Measurements from ENCODE around the gene TAT. TPM values are rescaled to one million over a fixed set of nuclear protein-coding genes. Genes with fewer than 3 reads are reported as not detected.
"Not testable (repeated sequence)": the region's sequence is repeated elsewhere in the genome, so short reads cannot be mapped to it uniquely, and the experiment has no call there.

The TAT gene
- polyA plus RNA-seq (ENCODE audit: insufficient read depth in 1 of 5, insufficient read length in 5 of 5, low replicate concordance in 1 of 5): under 1 TPM; 0.04 to 0.17 (median 0.12) TPM
- long read RNA-seq, donor 1: 0 reads
- long read RNA-seq, donor 2: 0 reads
- long read RNA-seq, donor 3: 0 reads
- long read RNA-seq, donor 4: 0 reads
- long read RNA-seq, donor 5: 0 reads
- long read RNA-seq, donor 6: 0 reads
- long read RNA-seq, donor 7: 0 reads
- long read RNA-seq, donor 8: 0 reads

DNA sequence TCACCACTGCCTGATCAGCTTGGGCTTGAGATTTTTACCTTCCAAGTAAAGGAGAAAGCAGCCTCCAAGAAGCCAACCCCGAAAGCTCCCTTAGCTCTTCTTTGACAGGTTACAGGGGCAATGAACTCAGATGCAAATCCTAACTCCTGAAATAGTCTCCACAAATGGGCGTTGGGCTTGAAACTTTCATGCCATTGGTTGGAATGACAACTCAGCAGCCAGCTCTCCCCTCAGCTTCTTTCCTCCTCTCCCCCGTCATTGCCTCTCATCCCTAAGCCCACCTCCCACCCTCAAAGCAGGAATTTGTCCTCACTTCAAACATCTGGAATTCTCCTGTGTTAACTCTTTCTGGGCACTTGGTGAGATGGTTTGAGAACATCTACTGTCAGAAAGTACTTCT lies at the start of gene TAT:
TSS of gene TAT (minus strand) at position 122 of the 400 bp plus-strand sequence. CDS start 677 bp downstream, outside the sequence.
- no peak for DNase-seq

DNA sequence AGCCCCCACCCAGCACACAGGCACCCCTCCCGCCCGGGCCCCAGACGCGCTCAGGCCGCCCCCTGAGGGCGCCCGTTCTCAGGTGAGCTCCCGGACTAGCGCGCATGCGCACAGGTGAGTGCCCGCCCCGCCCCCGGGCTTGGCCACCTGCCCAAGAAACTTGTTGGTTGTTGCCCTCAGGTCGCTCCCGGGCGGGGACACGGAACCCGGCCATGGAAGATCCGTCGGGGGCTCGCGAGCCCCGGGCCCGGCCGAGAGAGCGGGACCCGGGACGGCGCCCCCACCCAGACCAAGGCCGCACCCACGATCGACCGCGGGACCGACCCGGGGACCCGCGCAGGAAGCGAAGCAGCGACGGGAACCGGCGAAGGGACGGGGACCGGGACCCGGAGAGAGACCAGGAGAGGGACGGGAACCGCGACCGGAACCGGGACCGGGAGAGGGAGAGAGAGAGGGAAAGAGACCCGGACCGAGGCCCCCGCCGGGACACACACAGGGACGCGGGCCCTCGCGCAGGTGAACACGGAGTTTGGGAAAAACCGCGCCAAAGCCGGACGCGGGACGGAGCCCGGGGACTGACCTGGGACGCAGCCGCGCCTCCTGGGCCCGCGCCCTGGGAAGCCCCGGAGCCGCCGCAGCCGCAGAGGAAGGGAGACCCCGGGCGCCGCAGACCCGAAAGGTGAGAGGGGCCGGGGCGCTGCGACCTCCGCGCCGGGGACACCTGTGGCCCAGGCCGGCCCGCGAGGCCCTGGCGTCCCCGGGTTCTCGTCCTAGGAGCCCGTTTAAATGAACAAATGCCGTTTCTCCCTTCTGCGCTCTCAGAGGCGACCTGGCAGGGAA lies 49.3 kb upstream of the TAT start, which contains the start of gene MARVELD3:
TSS of gene MARVELD3 (plus strand) at position 167 of the 840 bp plus-strand sequence. CDS start at position 213, 46 bp downstream.
- peak; percentile 60 to 66 for DNase-seq

DNA sequence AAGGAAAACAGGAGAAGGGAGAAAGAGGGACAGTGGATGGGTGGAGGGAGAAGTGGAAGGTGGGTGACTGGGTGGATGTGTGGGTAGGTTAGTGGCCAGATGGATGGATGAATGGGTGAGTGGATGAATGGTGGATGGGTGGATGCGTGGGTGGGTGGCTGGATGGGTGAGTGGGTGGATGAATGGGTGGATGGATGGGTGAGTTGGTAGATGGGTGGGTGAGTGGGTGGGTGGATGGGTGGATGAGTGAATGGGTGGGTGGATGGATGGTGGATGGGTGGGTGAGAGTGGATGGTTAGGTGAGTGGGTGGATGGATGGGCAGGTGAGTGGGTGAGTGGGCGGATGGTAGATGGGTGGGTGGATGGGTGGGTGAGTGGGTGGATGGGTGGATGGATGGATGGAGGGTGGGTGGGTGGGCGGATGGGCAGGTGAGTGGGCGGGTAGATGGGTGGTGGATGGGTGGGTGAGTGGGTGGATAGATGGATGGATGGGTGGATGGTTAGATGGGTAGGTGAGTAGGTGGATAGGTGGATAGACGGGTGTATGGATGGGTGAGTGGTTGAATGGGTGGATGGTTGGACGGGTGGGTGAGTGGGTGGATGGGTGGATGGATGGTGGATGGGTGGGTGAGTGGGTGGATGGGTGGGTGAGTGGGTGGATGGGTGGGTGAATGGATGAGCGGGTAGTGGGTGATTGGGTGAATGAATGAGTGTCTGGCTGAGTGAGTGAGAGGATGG lies 48.4 kb upstream of the TAT start:
- DNase-seq: no peak

DNA sequence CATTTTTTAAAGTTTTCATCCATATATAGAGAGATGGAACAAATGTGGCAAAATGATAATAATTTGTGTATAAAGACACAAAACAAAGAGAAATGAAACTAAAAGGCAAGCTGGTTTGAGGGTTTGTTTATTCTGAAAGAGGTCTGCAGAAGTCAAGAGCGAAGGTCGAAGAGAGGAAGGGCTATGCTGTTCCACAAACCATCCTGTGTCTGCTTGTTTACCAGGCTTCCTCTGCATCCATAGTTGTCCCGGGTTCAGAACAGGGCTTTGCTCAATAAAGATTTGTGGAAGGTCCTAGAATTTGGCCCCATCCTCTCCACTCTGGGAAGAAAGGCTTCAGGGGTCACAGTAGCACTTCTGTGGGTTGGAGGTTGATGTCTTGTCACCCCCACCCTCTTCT lies 46.7 kb upstream of the TAT start:
- DNase-seq: no peak

DNA sequence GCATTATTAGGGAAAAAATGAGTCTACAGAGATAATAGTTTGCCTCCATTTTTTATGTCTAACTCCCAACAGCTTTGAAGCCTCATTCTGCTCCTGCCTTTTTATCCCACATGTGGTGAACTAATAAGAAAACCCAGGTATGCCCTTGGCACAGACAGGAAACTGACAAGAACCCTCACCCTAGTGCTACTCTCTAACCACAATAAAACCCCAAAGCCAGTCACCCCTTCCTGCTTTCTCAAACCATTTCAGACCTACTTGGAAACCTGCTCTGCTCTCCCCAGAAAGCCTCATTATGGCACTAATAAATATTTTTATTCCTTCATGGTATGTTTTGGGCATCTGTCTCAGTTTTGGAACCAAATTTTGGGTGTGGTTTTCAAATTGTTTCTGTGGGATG lies 45.2 kb upstream of the TAT start:
- DNase-seq: no peak

DNA sequence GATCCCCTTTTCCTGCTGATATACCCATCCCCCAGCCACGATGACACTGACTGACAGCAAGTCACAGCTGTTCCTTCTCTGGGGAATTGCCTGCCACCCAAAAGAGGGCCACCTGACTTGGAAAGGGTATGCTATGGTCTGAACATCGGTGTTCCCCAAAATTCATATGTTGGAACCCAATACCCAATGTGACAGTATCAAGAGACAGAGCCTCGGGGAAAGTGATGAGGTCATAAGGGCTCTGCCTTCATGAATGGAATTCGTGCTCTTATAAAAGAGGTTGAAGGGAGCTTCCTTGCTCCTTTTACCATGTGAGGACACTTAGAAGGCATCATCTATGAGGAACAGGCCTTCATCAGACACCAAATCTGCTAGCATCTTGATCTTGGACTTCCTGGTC lies 41.5 kb upstream of the TAT start:
- DNase-seq: no peak

DNA sequence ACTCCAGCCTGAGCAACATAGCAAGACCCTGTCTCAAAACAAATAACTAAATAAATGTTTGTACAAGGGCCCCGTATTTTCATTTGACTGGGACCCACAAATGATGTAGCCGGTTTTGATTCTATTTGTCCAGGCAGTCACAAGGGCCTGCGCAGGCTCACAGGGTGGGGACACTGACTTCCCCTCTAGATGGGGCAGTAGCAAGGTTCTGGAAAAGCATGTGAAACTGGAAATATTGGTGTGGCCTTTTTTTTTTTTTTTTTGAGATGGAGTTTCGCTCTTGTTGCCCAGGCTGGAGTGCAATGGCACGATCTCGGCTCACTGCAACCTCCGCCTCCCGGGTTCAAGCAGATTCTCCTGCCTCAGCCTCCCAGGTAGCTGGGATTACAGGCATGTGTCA lies 38.1 kb upstream of the TAT start:
- DNase-seq: not testable (repeated sequence)

DNA sequence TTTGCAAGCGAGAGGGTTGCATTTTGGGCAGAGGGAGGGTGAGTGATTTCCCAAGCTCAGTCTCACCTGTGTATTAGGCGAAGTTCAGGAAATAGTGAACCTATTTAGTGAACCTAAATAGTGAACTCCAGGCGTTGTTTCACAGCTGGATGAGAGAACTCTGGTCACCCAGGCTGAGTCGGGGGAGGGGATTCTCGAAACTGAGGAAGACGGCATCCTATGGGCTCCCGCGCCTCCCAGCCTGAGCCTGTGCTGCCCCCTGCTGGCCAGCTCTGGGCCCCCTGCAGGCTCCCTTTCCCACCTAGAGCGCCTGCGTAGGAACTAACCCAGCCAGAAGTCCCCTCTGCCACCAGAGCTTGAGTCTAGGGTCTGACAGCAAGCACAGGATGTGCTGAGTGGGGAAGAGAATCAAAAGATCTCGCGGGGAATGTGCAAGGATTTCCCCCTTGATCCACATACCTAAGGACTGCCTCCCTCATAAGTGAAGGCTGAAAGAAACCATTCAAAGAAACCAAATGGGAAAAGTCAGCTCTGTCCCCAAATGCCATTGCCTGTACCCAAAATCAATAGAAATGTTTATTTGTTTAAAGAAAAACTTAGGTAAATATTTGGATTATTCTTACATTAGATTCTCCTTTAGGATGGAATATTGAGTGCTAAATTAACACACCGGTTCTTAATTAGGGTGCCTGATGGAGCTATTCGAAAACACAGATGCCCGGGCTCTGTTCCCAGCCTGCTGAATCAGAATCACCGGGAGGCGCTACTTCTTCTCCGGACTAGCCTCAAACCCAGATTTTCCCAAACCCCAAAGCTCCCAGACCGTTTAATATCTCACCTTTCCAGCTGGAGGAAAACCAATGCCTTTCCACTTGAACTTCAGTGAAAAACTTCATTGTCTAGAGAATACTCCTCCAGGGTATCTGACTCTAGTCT lies 34.3 kb upstream of the TAT start:
- peak; percentile 35 to 44 for DNase-seq

DNA sequence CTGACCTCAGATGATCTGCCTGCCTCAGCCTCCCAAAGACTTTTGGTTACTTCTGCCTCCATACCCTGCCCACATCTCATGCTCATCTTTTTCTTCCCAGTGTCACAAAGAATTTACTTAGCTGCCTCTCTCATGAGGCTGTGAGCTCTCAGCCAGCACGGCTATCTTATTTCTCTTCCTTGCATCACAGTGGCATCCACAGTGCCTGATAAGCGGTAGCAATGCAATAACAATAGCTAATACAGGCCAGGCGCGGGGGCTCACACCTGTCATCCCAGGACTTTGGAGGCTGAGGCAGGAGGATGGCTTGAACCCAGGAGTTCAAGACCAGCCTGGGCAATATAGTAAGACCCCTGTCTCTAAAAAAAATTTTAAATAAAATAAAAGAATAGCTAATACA lies 33.6 kb upstream of the TAT start:
- no peak for DNase-seq

DNA sequence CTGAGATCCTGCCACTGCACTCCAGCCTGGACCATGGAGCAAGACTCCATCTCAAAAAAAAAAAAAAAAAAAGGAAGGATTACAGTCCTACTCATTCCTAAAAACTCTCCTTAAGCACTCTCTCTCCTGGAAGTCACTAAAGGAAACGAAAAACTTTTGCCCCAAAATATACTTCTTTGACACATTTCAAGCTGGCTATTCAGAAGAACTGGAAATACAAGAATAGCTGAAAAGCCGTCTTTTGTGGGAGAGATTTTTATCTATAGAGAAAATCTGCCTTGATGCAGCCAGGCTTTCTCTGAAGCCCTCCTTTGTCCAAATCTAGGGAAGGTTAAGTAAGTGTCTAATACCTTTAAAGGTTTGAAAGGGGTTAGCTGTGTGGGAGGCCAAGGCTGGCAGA lies 32.2 kb upstream of the TAT start:
- no peak for DNase-seq

DNA sequence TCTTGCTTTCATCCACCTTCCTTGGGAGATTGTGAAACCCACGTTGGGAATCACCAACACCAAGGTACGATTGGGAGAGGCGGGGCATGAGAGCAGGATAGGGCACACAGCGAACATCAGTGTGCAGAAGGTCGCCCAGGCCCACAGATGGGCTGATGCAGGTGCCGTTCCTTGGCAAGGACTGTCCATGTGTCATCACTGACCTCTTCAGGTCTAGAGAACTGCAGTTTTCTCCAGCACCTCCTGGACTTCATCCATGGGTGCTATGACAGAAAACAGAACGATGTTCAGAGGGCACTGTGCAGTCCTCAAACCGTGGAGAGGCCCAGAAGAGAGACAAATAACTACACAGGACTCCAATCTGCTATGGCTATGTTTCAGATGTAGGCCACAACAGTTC lies 23.9 kb upstream of the TAT start:
- no peak for DNase-seq

DNA sequence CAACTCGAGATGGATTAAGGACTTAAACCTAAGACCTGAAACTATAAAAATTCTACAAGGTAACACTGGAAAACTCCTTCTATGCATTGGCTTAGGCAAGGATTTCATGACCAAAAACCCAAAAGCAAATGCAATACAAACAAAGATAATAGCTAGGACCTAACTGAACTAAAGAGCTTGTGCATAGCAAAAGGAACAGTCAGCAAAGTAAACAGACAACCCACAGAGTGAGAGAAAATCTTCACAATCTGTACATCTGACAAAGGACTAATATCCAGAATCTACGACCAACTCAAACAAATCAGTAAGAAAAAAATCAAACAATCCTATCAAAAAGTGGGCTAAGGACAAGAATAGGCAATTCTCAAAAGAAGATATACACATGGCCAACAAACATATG lies 21.5 kb upstream of the TAT start:
- DNase-seq: not testable (repeated sequence)

DNA sequence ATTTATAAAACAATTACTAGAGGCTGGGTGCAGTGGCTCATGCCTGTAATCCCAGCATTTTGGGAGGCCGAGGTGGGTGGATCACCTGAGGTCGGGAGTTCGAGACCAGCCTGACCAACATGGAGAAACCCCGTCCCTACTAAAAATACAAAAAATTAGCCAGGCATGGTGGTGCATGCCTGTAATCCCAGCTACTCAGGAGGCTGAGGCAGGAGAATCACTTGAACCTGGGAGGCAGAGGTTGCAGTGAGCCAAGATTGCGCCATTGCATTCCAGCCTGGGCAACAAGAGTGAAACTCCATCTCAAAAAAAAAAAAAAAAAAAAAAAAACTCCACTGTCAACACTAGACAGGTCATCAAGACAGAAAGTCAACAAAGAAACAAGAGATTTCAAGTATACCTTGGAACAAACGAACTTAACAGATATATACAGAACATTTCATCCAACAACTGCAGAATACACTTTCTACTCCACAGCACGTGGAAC lies 18.5 kb upstream of the TAT start:
- DNase-seq: not testable (repeated sequence)

DNA sequence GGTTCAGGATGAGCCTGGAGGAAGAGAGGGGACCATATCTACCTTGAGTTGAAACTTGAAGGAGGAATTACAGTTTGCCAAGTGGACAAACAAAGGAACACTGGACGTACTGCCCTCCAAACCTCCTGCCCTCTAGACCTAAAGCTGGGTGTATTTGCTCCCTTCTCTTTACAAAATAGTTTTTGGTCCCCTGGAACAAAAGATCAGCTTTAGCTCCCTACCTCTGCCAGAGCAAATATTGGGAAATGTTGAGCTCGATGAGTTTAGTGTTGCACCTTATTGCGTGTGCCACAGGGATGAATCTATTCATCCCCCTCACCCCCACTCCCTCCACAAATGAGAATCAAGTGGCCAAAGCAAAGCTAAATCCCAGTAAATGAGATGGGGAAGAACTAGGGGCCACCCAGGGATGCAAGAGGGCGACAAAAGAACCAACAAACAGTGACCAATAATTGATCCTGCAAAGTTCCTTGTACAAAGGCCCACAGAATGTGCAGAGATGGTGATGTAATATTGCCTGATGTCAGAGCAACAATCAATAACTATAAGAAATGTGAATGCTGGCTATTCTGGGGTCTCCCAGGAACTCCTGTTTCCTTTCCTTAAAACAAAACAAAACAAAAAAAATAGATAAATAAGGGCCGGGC lies 17.2 kb upstream of the TAT start:
- DNase-seq: no peak

DNA sequence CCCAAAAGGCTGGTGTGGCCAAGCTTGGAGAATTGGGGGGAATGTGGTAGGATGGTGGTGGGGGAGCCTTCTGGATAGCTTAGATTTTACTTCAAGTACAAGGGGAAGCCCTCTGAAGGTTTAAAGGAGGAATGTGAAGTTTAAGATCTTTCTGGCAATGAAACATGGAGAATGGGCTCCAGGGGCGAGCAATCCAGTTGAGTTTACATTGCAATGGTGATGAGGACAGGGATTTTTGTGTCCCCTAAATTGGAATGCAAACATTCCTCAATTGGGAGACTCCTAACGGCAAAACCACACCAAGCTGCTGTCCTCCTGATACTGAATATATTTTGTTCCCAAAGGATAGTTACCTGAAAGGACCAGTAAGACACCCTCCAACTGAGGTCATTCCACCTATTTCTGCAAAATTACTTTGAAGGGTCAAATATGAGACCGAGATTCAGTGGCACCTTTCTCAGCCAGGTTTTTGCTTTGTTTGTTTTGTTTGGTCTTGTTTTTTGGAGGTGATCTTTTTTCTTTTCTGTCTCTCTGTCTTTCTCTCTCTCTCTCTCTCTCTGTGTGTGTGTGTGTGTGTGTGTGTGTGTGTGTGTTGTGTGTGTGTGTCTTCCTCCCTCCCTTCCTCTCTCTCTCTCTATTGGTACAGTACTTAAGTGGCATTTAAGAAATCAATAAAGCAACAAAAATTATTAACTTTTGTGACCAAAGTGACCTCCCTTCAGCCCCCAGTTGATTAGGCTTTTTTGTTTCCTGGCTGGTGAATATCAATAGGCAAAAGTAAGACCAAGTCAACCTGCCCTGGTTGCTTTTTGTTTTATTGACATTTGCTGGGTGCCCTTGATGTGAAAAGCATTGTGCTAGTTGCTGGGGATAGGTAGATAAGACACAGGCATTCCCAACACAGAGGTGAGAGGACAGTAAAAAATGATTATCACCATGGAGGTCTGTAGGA lies 16.4 kb upstream of the TAT start:
- no peak for DNase-seq

DNA sequence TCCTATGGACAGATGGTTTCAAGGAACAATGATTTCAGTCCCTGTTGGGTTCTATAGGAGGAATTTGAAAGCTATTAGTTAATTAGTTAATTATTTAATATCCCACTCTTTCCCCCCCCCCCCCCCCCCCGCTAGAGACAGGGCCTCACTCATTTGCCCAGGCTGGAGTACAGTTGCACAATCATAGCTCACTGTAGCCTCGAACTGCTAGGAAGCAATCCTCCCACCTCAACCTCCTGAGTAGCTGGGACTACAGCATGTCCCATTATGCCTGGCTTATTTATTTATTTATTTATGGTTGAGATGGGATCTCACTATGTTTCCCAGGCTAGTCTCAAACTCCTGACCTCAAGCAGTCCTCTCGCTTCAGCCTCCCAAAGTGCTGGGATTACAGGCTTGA lies 15.0 kb upstream of the TAT start:
- no peak for DNase-seq

DNA sequence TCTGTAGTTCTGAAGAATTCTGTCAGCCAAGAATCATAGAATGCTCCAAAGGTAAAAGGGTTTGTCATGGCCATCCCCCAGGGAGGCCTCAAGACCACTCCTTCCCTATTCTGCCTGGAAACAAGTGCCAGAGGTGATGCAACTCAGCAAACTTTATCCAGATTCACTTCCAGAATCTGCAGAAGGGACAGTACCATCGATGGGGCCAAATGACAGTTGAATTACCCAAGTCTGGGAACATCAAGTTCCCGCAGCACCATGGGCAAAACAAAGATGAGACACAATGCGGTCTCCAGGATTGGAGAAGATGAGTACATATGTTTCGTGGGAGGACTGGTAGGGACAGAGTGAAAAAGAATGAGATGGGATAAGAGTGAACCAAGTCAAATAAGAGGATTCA lies 13.7 kb upstream of the TAT start:
- no peak for DNase-seq

DNA sequence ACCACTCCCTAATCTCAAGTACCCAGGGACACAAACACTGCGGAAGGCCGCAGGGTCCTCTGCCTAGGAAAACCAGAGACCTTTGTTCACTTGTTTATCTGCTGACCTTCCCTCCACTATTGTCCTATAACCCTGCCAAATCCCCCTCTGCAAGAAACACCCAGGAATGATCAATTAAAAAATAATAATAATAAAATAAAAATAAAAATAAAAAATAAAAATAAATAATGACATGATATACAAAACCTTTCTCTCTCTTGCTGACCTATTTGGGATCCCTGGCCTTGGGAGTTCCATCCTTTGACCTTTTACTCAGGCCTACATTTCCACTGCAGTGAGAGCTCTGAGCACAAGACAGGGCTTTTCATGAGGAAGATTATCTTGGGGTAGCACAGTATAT lies 13.2 kb upstream of the TAT start:
- not testable (repeated sequence) for DNase-seq

DNA sequence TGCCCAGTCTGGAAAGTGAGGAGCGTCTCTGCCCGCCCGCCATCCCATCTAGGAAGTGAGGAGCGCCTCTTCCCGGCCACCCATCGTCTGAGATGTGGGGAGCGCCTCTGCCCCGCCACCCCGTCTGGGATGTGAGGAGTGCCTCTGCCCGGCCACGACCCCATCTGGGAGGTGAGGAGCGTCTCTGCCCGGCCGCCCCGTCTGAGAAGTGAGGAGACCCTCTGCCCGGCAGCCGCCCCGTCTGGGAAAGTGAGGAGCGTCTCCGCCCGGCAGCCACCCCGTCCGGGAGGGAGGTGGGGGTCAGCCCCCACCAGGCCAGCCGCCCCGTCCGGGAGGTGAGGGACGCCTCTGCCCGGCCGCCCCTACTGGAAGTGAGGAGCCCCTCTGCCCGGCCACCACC lies 12.4 kb upstream of the TAT start:
- DNase-seq: not testable (repeated sequence)

DNA sequence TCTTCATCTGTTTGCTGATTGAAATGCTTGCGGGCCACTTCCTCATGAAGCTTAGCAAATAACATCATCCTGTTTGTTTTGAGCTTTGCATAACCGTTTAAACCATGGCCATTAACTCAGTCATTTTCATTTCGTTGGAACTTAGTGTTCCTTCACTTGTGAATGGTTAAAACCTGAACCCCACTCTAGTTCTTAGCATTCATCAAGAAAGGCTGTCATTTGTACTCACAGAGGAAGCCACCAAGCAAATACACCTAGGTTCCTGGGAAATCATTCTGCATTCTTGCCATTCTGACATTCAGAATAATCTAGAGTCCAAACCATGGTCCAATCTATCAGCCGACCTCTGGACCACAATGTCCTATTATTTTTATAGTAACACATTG lies 8.4 kb upstream of the TAT start:
- DNase-seq: no peak

Data from right lung (tissue), 10 donors.